ENCODE results near the gene RYR2. TPM values are rescaled to one million over a fixed set of nuclear protein-coding genes. Genes with fewer than 3 reads are reported as not detected.

RYR2 gene
- total RNA-seq, 1 donor from 2014 or later, result 7.8 TPM

- no peak for DNase-seq
- Histone ChIP-seq H3K27ac (no peak overlapping the region), H3K27me3 (no peaks in the 10 kb centered on the region), H3K9me3 (no peaks in the 10 kb centered on the region), H3K36me3 (no peaks in the 10 kb centered on the region), H3K4me1 (no peaks in the 10 kb centered on the region), H3K4me3 (no peak overlapping the region)
- ATAC-seq, result no peak
- TF ChIP-seq, protein P1, sequence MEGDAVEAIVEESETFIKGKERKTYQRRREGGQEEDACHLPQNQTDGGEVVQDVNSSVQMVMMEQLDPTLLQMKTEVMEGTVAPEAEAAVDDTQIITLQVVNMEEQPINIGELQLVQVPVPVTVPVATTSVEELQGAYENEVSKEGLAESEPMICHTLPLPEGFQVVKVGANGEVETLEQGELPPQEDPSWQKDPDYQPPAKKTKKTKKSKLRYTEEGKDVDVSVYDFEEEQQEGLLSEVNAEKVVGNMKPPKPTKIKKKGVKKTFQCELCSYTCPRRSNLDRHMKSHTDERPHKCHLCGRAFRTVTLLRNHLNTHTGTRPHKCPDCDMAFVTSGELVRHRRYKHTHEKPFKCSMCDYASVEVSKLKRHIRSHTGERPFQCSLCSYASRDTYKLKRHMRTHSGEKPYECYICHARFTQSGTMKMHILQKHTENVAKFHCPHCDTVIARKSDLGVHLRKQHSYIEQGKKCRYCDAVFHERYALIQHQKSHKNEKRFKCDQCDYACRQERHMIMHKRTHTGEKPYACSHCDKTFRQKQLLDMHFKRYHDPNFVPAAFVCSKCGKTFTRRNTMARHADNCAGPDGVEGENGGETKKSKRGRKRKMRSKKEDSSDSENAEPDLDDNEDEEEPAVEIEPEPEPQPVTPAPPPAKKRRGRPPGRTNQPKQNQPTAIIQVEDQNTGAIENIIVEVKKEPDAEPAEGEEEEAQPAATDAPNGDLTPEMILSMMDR (IDR thresholded peaks at IDR 0.05), result no peak
- intact Hi-C loops (cut with DNase I), result no loop called here
Measured at GRCh38 chr1:237852342-237852741, 810.4 kb downstream of the RYR2 start.

DNA sequence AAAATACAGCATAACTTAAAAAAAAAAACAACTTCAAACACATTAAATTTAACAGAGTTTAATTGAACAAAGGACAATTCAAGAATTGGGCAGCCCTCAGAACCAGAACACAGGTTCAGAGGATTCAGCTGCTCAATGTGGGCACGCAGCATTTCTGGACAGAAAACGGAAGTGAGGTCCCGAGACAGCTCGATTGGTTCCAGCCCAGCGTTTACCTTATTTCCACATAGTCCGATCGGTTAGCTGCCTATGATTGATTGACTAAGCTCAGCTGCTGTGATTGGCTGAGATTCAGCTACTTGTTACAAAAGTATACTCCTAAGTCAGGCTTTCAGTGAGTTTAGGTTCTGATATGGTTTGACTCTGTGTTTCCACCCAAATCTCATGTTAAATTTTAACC, 815.5 kb downstream of the RYR2 start:
- intact Hi-C loops (cut with DNase I), result no loop called here
- no peak for DNase-seq
- no peaks in the 10 kb centered on the region for H3K27me3 ChIP-seq

GRCh38 chr1:237858992-237859391, 817.0 kb downstream of the RYR2 start:
- H3K27ac ChIP-seq, result no peak overlapping the region
- H3K27me3 ChIP-seq, result no peaks in the 10 kb centered on the region
- no peaks in the 10 kb centered on the region for H3K36me3 ChIP-seq
- H3K9me3 ChIP-seq, result no peaks in the 10 kb centered on the region
- intact Hi-C loops (cut with DNase I), result no loop called here
- H3K4me1 ChIP-seq, result no peaks in the 10 kb centered on the region
- no peak overlapping the region for H3K4me3 ChIP-seq
- TF ChIP-seq, protein P1 (IDR thresholded peaks at IDR 0.05), result no peak
- ATAC-seq, result no peak
- DNase-seq, result no peak

More for the DNA sequence above, 815.5 kb downstream of the RYR2 start:
- Histone ChIP-seq H3K36me3 (no peaks in the 10 kb centered on the region), H3K4me3 (no peak overlapping the region), H3K27ac (no peak overlapping the region), H3K9me3 (no peaks in the 10 kb centered on the region), H3K4me1 (no peaks in the 10 kb centered on the region)
- TF ChIP-seq, protein P1 (IDR thresholded peaks at IDR 0.05), result no peak
- no peak for ATAC-seq

DNA sequence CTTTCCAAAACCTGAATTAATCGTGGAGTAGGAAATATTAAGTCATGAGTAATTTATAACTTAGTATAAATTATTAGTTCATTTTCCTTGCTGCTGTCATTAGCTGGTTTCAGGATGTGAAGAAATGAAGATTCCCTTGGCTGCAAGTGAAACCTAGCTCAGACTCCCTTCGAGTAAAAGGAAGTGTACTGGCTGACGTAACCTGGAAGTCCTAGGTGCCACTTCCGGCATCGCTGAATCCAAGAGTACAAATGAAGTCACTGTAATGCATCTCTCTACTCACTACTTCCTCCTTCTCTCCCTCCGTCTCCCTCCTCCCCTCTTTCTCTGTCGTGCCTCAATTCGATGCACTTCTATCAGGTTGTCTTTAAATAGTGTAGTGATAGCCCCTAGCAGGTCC, 820.0 kb downstream of the RYR2 start:
- H3K9me3 ChIP-seq, result no peaks in the 10 kb centered on the region
- TF ChIP-seq, protein P1 (IDR thresholded peaks at IDR 0.05), result no peak
- no peak overlapping the region for H3K27ac ChIP-seq
- intact Hi-C loops (cut with DNase I), result no loop called here
- H3K4me1 ChIP-seq, result no peaks in the 10 kb centered on the region
- no peaks in the 10 kb centered on the region for H3K36me3 ChIP-seq
- no peaks in the 10 kb centered on the region for H3K27me3 ChIP-seq
- peak; percentile 15 for ATAC-seq
- no peak overlapping the region for H3K4me3 ChIP-seq
- DNase-seq, result no peak

GRCh38 chr1:237863234-237863633, 821.2 kb downstream of the RYR2 start:
- intact Hi-C loops (cut with DNase I), result no loop called here
- Histone ChIP-seq H3K36me3 (no peaks in the 10 kb centered on the region), H3K27ac (no peak overlapping the region), H3K4me3 (no peak overlapping the region), H3K27me3 (no peaks in the 10 kb centered on the region), H3K9me3 (no peaks in the 10 kb centered on the region), H3K4me1 (no peaks in the 10 kb centered on the region)
- TF ChIP-seq, protein P1 (IDR thresholded peaks at IDR 0.05), result no peak
- DNase-seq (no peak), ATAC-seq (no peak)
